GM19238 (cell line): Measurements from ENCODE around the gene SLC19A1.
"Not testable (repeated sequence)": the region's sequence is repeated elsewhere in the genome, so short reads cannot be mapped to it uniquely, and the experiment has no call there.

ENCODE experiments used
- DNase-seq: peaks from one replicate; pipeline ENCODE4 v3.0.0; 2011; ENCODE audit warnings: low spot score; ENCODE audit not compliant: insufficient read length

Gene SLC19A1

GRCh38 chr21:45506241-45506817, 35.9 kb downstream of the SLC19A1 start:
- no peak for DNase-seq

- no peak for DNase-seq
Measured at GRCh38 chr21:45505416-45506021, 36.7 kb downstream of the SLC19A1 start.

- no peak for DNase-seq
Measured at GRCh38 chr21:45504516-45505415, 37.5 kb downstream of the SLC19A1 start.

- no peak for DNase-seq
Measured at GRCh38 chr21:45504021-45504515, 38.2 kb downstream of the SLC19A1 start.

- DNase-seq = not testable (repeated sequence)
Measured at GRCh38 chr21:45503226-45503625, 39.0 kb downstream of the SLC19A1 start.

- no peak for DNase-seq
Measured at GRCh38 chr21:45502600-45502999, 39.6 kb downstream of the SLC19A1 start.

GRCh38 chr21:45502006-45502345, 40.3 kb downstream of the SLC19A1 start:
- no peak for DNase-seq

- not testable (repeated sequence) for DNase-seq
Measured at GRCh38 chr21:45501081-45502005, 40.9 kb downstream of the SLC19A1 start.

- DNase-seq = no peak
Measured at GRCh38 chr21:45499970-45500577, 42.2 kb downstream of the SLC19A1 start.

- DNase-seq = no peak
Measured at GRCh38 chr21:45499201-45499750, 43.0 kb downstream of the SLC19A1 start.

- DNase-seq = no peak
Measured at GRCh38 chr21:45498646-45499000, 43.6 kb downstream of the SLC19A1 start.

- no peak for DNase-seq
Measured at GRCh38 chr21:45497846-45498645, 44.2 kb downstream of the SLC19A1 start.

- DNase-seq = no peak
Measured at GRCh38 chr21:45496968-45497845, 45.0 kb downstream of the SLC19A1 start.

GRCh38 chr21:45496151-45496967, 45.9 kb downstream of the SLC19A1 start:
- no peak for DNase-seq

- no peak for DNase-seq
Measured at GRCh38 chr21:45494851-45495680, 47.2 kb downstream of the SLC19A1 start.

- DNase-seq = no peak
Measured at GRCh38 chr21:45494135-45494850, 47.9 kb downstream of the SLC19A1 start.
